HS-27A (cell line): ENCODE data around the gene GRAP2.
"Not testable (repeated sequence)": the region's sequence is repeated elsewhere in the genome, so short reads cannot be mapped to it uniquely, and the experiment has no call there.

Experiments used
- DNase-seq: peaks from one replicate; pipeline ENCODE4 v3.0.0-alpha.2; 2012; ENCODE audit warnings: low read depth, missing footprints

GRAP2 gene

DNA sequence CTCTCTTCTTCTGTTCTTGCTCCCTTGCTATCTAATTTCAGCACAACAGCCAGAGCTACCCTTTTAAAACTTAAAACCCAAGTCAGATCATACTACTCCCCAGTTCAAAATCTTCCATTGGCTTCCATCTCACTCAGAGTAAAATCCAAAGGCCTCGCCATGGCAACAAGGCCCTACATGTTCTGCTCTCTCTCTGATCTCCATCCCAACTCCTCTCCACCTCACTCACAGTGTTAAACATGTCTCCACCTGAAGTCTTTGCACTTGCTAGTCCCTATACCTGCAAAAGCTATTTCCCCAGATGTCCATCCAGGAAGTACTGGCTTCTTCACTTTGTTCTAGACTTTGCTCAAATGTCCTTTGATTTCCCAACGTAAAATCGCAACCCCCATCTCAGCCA lies 3.0 kb upstream of the GRAP2 start:
- DNase-seq, result no peak

DNA sequence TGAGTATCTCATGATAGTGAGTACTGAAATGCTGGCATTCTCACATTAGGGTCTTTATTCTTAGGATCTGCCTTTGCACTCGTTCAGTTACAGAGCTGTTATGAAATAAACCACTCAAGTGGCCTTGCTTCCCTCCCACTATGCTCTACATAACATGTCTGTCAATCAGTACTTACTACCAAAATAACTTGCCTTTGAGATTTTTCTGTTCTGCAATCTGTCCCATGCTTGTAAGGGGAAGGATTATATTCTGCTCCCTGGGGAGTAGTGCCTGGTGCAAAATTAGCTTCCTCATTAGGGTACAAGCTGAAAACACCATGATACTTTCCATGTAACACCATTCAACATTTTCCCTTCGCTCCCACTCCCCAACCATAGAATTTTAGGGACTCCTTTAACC lies 1.9 kb upstream of the GRAP2 start:
- no peak for DNase-seq

DNA sequence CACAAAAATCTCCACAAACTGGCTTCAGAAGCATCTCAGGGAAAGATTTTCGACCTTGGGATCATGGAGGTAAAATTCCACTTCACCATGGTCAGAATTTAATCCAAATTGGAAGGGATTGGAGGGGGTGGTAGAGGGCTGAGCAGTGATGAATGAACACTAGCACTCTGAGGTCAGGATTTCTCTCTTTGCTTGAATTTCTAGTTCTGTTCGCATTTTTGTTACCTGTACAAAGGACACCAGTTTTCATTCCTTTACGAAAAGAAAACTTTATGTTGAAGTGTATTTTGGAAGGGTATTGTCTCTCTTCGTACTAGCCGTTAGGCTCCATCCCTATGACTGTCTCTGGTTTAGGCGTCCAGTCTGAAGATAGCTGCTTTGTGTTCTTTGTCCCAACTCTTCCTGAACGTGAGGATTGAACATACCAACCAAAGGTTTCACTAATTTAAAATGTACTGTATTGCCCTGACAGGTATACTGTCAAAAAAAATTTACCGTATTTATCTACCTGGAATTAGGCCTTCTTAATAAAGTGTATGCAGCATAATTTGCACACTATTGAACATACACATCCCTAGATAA lies 772 bp downstream of the GRAP2 start:
- no peak for DNase-seq

DNA sequence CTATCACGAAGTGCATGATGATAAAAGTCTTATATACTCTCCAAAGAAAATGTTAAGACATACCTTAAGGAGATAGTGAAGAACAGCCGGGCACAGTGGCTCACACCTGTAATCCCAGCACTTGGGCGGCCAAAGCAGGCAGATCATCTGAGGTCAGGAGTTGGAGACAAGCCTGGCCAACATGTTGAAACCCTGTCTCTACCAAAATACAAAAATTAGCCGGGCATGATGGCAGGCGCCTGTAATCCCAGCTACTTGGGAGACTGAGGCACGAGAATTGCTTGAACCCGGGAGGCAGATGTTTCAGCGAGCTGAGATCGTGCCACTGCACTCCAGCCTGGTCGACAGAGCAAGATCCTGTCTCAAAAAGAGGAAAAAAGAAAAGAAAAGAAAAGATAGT lies 3.1 kb downstream of the GRAP2 start:
- DNase-seq, result not testable (repeated sequence)

DNA sequence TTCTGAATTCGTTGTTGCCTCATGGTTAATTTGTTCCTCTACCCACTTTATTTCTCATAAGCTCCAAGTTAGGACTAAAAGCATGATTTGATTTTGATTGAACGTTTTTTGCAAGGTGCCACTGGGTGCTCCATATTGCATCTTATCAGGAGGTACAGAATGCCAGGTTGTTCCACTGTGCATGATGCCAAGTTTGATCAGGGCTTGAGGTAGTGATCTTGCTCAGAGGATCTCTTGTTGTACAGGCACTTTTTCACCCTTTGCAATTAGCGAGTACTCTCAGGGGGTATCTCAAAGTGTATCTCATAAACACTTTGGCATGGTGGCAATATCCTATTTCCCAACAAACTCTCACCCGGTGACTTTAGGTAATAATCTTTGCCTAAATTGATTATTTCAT lies 4.0 kb downstream of the GRAP2 start:
- DNase-seq, result no peak

DNA sequence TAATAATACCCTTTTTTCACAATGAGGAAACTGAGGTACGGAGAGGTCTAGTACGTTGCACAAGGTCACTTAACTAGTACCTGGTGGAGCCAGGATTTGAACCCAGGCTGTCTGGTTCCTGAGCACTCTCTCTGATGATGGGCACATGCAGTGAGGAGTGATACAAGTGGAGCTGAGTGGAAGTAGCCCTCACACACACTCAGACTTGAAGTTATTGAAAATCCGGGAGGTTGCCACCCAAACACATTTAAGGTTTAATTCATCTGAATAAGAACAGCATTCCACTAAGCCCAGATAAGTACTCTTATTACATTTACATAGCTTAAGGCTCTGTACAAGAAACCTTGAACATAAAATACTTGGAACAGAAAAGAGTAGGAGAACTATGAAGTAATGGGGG lies 4.8 kb downstream of the GRAP2 start:
- DNase-seq, result no peak

DNA sequence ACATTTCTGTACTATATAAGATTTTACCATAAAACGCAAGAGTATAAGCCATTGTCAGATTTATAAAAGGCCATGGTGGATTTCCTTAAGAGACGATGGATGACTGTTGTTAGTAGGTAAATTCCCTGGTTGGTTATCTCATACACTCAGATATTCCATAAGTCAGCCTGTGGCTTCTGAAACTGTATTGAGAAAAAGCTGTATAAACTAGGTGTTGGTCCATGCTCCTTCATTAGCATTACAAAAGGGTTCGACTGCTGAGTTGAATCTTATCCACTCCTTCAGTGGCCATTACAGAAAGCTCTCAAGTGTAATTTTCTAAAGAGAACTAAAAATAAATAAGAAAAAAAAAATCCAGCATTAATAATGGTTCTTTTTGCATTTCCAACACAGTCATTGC lies 5.3 kb downstream of the GRAP2 start:
- DNase-seq, result no peak

DNA sequence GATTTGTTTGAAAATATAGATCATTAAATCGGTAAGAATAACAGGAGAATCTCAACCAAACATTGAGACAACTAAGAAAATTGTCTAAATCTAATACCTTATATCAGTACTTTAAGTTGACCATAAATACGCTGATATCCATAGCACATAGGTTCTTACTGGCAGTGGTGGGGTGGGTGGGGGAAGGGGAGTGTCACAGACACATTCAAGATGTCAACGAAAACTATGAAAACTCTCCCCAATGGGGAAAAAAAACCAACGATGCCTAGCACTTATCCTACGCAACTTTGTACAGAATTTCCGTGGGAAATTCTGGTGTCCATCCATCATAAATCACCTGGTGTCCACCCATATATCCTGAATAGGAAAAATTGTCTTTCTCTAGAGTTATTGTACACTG lies 6.2 kb downstream of the GRAP2 start:
- no peak for DNase-seq

DNA sequence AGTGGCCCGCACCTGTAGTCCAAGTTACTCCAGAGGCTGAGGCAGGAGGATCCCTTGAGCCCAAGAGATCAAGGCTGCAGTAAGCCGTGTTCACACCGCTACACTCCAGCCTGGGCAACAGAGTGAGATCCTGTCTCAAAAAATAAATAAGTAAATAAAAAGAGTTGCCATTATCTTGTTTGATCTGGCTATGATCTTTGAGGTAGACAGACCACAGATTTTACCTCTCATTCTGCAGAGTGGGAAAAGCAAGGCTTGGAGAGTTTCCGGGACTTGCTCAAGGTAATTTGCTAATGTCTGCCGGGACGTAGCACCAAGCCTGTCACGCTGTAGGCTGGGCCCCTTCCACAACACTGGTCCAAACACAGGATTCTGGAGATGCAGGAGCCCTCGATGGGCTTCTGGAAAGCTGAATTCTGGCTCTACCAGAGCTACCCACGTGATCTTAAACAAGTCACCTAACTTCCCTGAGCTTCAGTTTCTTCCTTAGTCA lies 6.8 kb downstream of the GRAP2 start:
- DNase-seq, result no peak

DNA sequence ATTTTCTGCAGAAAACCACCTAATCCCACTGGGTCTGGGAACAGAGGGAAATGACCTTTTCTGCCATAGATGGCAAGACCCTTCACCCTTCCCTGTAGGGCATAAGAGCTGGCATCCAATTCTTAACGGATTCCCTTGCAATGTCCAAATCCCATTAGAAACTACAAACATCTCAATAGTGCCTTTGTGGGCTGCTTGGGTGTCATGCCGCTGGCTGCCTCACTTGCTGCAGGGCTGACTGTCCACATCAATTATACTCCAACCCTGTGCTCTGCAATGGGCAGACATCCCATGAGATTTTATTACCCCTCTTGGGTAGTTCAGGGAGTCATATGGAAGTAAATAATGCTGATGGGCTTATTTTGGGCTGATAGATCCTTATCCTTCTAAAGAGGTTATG lies 7.3 kb downstream of the GRAP2 start:
- DNase-seq, result no peak

DNA sequence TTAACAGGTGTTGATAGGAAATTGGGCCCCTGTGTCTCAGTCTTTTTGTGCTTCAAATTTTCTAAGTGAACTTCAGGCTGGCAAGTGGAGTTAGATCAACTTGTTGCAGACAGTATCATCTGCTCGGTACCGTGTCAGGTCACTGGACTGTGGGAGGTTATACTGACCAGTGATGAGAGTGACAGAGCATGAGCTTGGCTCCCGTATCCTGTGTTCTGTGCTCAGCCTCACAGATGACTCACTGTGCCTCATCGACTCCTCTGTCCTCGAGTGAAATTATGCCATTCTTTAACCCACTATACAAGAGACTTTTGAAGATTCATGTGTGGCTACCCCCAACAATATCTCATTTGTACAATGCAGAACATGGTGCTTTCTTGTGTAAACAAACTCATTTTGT lies 7.9 kb downstream of the GRAP2 start:
- DNase-seq, result no peak

DNA sequence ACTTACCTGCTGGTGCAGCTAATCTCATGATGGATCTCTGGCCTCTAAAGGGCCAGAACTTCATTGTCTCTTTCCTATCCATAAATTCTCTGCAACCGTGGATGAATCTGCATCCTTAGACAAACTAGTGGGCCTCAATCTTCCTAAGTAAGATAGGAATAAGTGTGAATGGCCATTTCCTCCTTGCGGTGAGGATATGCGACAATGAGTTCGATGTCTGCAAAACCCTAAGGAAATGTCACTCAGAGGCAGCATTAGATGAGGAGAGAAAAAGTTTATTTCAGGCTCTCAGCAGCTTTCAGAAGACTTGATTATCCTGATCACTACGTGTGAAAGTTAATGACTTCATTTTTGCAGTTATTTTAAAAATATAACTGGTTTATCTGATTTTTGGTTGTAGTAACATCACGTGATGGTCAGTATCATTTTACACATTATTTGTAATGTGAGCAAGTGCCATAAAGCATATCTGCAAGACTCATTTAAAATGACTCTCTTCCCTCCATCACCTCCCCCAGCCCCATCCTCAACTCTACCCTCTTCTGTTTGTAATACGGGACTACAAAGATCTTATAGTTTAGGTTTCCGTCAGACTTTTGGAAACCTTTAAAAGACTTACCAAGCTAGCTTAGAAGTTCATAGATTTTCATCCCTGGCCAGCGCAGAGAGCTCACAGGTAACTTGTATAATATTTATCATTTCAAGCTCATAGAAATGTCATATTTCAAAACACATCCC lies 10.2 kb downstream of the GRAP2 start:
- no peak for DNase-seq

DNA sequence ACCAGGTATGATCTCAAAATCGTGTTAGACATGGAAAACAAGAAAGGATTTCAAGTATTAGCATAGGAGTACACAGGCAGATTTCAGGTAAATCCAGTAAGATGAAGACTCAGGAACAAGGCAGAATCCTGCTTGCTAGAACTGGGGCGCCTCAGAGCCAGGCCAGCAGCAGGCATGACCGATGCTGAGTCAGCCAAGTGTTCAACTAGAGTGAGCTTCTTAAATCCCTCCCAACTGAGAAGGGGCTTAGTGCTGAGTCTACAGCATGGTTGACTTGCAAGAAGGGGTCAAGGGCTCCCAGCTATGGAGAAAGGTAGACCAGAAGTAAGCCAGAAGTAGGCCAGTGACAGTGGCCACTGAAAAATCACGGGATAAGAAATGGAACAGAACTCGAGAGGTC lies 12.4 kb downstream of the GRAP2 start:
- no peak for DNase-seq

DNA sequence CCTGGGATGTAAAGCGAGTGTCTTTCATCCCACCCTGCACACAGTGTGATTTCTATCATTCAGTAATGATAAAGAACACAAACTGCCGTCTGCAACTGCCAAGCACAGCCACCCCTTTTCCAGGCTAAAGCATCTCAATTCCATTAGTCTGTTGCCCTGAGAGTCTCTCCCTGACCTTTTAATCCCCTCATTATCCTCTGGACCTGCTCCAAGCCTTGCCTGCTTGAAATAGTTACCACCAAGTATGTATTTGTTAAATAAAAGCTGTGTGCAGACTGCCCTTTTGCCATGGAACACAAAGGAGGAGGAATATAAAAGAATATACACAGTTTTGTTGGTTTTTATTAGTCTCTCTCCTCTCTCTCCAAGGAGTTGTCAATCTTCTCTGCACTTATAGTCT lies 13.0 kb downstream of the GRAP2 start:
- DNase-seq, result no peak

DNA sequence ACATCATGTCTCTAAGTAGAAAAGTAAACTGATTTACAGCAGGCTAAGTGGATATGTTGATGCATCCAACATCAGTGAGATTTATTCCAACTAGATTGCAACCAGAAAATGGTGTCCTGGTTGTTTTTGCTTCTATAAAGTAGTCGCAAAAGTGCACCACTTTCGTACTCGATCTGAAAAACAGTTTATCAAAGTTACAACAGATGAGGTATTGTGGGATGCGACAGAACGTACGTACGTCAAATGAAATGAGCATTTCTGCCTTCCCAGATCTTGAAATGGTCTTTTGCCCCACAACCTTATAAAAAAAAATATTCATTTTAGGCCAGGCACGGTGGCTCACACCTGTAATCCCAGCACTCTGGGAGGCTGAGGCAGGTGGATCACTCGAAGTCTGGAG lies 13.7 kb downstream of the GRAP2 start:
- no peak for DNase-seq

DNA sequence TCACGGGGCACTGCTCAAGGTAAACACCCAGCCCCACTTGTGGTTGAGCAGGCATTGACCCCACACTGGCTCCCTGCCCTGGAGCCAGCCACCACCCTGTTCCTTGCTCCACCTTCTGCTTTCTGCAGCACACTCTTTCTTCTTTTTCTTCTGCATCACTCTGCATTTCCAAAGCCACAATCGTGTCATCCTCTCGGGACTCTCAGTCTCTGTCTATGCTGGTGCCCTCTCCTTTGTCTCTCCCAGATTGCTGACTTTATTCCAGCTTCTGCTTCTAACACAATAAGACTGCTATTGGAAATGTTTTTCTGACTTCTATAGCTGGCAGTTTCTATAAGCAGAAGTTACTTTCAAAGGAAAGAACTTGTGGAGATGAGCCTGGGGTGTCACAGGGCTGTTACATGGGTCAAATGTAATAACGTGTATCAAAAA lies 14.4 kb downstream of the GRAP2 start:
- DNase-seq, result no peak

DNA sequence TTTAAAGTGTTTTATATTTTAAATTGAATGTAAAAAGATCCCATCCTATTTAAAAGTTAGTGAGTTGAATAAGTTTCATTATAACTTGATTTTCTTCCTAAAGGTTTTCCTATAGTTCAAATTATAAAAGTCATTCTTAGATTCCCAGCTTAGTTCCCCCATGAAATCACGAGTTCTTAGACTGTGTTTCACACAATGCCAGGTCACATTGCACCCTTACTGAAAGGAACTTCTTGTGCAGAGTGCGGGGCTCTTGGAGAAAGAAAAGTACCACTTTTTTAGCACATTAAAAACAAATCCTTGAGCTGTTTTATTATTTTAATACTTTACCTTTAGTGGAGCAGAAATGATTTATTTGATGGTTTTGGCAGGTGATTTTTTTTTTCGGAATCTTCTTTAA lies 15.6 kb downstream of the GRAP2 start:
- no peak for DNase-seq

DNA sequence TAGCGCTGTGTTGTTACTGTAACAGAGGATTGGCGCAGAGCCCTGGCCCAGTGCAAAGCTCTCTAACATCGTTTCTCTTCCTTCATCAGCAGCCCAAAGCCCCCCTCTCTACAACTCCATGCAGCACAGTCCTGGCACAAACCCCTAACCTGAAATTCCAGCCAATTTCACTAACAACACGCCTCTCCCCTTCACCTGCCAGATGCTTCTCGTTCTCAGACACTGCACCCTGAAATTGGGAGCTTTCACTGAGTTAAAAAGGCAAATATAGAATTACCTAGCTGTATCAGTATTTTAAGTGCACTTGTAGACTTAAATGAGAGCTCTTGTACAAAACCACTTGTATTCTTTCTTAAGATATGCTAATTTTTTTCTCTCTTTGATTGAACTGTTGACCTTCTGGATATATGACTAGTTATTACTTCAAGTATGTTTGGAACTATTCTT lies 16.3 kb downstream of the GRAP2 start:
- DNase-seq, result no peak

DNA sequence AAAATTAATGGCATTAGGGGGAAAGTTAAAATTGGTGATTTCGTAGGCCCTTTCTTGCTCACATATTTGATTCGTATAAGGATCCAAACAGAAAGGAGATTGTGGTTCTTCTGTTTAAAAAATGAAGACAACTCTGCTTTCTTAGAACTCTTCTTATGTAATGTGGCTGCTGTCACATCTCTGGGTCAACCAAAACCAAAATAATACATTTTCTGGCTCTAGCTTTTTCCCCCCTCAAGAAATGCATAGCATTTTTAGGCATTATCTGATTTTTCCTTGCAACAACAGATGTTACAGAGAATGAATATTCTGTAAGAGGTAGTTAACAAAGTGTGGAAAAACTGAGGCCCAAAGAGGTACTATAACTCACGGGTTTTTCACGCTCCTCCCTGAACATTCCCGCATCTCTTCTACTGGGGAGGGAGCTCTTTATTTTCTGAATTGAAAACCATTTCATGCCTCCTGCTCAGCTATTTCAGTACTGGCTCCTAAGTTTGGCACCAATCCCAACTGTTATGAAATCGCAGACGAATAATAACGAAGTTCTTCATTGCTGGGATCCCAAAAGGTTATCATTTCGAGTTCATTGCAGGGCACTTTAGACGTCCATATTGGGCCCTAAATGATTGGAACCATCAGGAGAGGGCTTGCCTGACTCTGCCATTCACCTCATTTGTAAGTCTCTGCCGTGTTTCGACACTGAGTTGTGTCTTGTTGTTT lies 17.1 kb downstream of the GRAP2 start:
- DNase-seq, result no peak

DNA sequence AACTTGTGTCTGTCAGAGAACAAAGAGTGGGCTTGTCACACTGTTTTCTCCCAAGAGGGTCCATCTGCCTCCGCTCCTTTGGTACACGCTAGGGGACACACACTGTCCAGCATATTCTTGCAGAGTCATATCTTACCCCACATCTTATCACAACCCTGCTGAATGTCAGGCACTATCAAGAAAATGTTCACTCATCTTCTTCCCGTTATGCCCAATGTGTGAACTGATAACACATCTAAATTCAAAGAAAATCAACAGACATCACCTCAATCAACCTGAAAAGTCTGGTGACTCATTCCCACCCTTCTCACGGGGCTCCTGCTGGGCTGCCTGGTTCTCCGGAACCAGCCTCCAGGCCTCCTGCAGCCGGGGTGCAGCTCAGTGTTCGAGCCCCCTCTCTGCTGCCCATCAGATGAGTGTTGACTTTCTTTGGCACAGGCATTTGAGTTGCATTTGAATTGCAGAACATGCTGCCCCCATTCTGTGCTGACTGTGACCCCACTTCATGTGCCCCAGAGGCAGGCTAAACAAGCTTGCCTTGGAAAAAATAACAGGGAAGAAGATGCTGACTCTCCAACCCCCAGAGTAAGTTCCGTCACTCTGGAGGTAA lies 19.4 kb downstream of the GRAP2 start:
- no peak for DNase-seq

DNA sequence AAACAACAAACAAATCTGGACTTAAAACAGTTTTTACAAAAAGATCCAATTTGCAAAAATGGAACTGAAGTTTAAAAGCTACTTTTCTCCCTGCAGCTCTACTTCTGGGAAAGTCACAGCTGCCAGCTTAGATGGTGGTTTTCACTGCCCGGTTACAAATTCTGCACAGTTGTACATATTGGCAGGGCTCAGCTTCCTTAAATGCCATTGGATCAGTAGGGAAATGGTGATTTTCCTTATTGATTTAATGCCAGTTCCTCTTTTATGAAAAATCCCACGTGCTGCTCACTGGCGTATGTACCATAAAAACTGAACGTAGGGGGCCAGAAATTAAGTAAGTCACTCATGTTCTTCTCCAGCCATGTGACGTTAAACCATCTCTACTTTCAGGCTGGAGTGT lies 22.8 kb downstream of the GRAP2 start:
- no peak for DNase-seq

DNA sequence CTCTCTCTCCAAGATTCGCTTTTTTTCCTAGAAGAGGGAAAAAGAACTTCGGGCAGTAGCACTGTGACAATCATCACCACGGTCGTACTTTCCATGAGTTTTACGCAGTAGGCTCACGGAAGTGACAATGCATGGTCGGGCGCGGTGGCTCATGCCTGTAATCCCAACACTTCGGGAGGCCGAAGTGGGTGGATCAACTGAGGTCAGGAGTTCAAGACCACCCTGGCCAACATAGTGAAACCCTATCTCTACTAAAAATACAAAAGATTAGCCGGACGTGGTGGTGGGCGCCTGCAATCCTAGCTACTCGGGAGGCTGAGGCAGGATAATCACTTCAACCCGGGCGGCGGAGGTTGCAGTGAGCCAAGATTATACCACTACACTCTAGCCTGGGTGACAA lies 23.4 kb downstream of the GRAP2 start:
- no peak for DNase-seq

DNA sequence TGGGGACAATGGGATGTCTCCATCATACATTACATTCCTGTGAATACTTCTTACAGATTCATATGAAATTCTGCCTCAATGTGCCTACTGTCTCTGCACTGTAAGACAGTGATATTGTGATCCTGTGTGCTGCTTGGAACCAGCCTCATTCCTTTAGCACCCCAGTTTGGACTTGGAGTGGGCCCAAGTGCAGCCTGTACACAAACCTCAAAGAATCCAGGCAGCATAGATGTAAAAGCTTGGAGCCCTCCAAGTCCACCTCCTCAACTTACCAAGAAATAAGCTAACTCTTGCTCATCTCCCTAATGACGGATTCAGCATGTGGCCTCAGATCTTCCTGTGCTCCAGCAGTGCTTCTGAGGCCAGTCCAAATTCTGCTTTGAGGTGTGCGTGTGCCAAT lies 24.4 kb downstream of the GRAP2 start:
- no peak for DNase-seq
